HEK293 (cell line): ENCODE data around the gene APELA.

Source experiments
- CTCF ChIA-PET: fragments of 350-600 bp; formaldehyde crosslinking; extraction: SDS; loops from one replicate; lab custom pipeline; 2021; ENCODE audit warnings: antibody characterized with exemption; lab: Yijun Ruan, JAX
- POLR2A ChIA-PET: fragments of 300-600 bp; formaldehyde crosslinking; extraction: SDS; loops from one replicate; lab custom pipeline; 2020; ENCODE audit warnings: antibody characterized with exemption, inconsistent platforms; lab: Yijun Ruan, JAX
- H3K27ac ChIP-seq: fragments of 200-500 bp; sonication (Bioruptor generic); 2 replicates; pipeline ENCODE4 v1.5.1; 2014; ENCODE audit warnings: low read depth, low read length, control low read depth, inconsistent platforms; ENCODE audit errors: extremely low read depth
- H3K36me3 ChIP-seq, 2 experiments: fragments of 200-500 bp in 1 of 2; sonication (Bioruptor generic) in 1 of 2; 1 replicate in 1 of 2; 2 replicates in 1 of 2; pipeline ENCODE4 v1.5.1; 2014 to 2017; ENCODE audit warnings: inconsistent platforms in 2 of 2, low read length in 2 of 2; ENCODE audit not compliant: control insufficient read depth in 2 of 2, insufficient read depth in 1 of 2
- H3K4me1 ChIP-seq: fragments of 200-500 bp; sonication (Bioruptor generic); 2 replicates; pipeline ENCODE4 v1.5.1; 2014; ENCODE audit warnings: mild to moderate bottlenecking, low read length, inconsistent platforms; ENCODE audit not compliant: control insufficient read depth, insufficient read depth
- H3K4me3 ChIP-seq: 2 replicates; pipeline ENCODE4 v1.5.1; 2011; ENCODE audit warnings: low read depth, mild to moderate bottlenecking, control low read depth, low read length, moderate library complexity
- H3K9me3 ChIP-seq: fragments of 200-500 bp; sonication (Bioruptor generic); 2 replicates; pipeline ENCODE4 v1.5.1; 2014; ENCODE audit warnings: low read depth, low read length, inconsistent platforms; ENCODE audit not compliant: control insufficient read depth, insufficient read depth
- GFI1B ChIP-seq: fragments of 450-650 bp; formaldehyde crosslinking; IDR thresholded peaks from 2 replicates; pipeline ENCODE4 v1.5.1; 2016; ENCODE audit warnings: missing biosample characterization, missing genetic modification characterization
- KLF10 ChIP-seq: fragments of 450-650 bp; IDR thresholded peaks from 2 replicates; pipeline ENCODE4 v1.5.1; 2018; ENCODE audit warnings: missing biosample characterization, mild to moderate bottlenecking, missing genetic modification characterization
- OVOL3 ChIP-seq: fragments of 450-650 bp; formaldehyde crosslinking; IDR thresholded peaks from 2 replicates; pipeline ENCODE4 v1.5.1; 2016; ENCODE audit warnings: missing biosample characterization, missing genetic modification characterization
- REPIN1 ChIP-seq: fragments of 450-650 bp; formaldehyde crosslinking; IDR thresholded peaks from 2 replicates; pipeline ENCODE4 v1.5.1; 2017; ENCODE audit warnings: missing biosample characterization, missing genetic modification characterization, low read depth
- SCRT1 ChIP-seq: fragments of 450-650 bp; formaldehyde crosslinking; IDR thresholded peaks from 2 replicates; pipeline ENCODE4 v1.5.1; 2016; ENCODE audit warnings: missing biosample characterization, missing genetic modification characterization, borderline replicate concordance
- SP7 ChIP-seq: fragments of 450-650 bp; formaldehyde crosslinking; IDR thresholded peaks from 2 replicates; pipeline ENCODE4 v1.5.1; 2016; ENCODE audit warnings: missing biosample characterization, missing genetic modification characterization
- ZBTB1 ChIP-seq: fragments of 450-650 bp; formaldehyde crosslinking; IDR thresholded peaks from 2 replicates; pipeline ENCODE4 v1.5.1; 2016; ENCODE audit warnings: missing biosample characterization, missing genetic modification characterization
- ZNF132 ChIP-seq: fragments of 450-650 bp; formaldehyde crosslinking; IDR thresholded peaks from 2 replicates; pipeline ENCODE4 v1.5.1; 2017; ENCODE audit warnings: missing biosample characterization, missing genetic modification characterization, borderline replicate concordance
- ZNF155 ChIP-seq: fragments of 450-650 bp; formaldehyde crosslinking; IDR thresholded peaks from 2 replicates; pipeline ENCODE4 v1.5.1; 2016; ENCODE audit warnings: missing biosample characterization, missing genetic modification characterization
- ZNF16 ChIP-seq: fragments of 450-650 bp; formaldehyde crosslinking; IDR thresholded peaks from 2 replicates; pipeline ENCODE4 v1.5.1; 2016; ENCODE audit warnings: low read depth, missing biosample characterization, missing genetic modification characterization
- ZNF18 ChIP-seq: fragments of 450-650 bp; formaldehyde crosslinking; IDR thresholded peaks from 2 replicates; pipeline ENCODE4 v1.5.1; 2016; ENCODE audit warnings: missing biosample characterization, missing genetic modification characterization
- ZNF19 ChIP-seq: fragments of 450-650 bp; formaldehyde crosslinking; IDR thresholded peaks from 2 replicates; pipeline ENCODE4; 2016; ENCODE audit warnings: missing biosample characterization, missing genetic modification characterization, low read depth
- ZNF211 ChIP-seq: fragments of 450-650 bp; formaldehyde crosslinking; IDR thresholded peaks from 2 replicates; pipeline ENCODE4 v1.5.1; 2016; ENCODE audit warnings: low read depth, missing biosample characterization, missing genetic modification characterization
- ZNF221 ChIP-seq: fragments of 450-650 bp; formaldehyde crosslinking; IDR thresholded peaks from 2 replicates; pipeline ENCODE4 v1.5.1; 2017; ENCODE audit warnings: missing biosample characterization, missing genetic modification characterization, borderline replicate concordance
- ZNF274 ChIP-seq, 2 experiments: fragments of 200-500 bp in 1 of 2; fragments of 450-650 bp in 1 of 2; sonication (Bioruptor generic) in 1 of 2; formaldehyde crosslinking in 1 of 2; IDR thresholded peaks; 2 replicates each; pipeline versions ENCODE4 v1.5.1 to v1.6.1; 2014 to 2016; ENCODE audit warnings: borderline replicate concordance in 1 of 2, inconsistent platforms in 1 of 2, low read length in 1 of 2, missing biosample characterization in 1 of 2, missing genetic modification characterization in 1 of 2
- ZNF302 ChIP-seq: fragments of 450-650 bp; formaldehyde crosslinking; IDR thresholded peaks from 2 replicates; pipeline ENCODE4 v1.5.1; 2016; ENCODE audit warnings: missing biosample characterization, missing genetic modification characterization, low read depth
- ZNF398 ChIP-seq: fragments of 450-650 bp; formaldehyde crosslinking; IDR thresholded peaks from 2 replicates; pipeline ENCODE4 v1.5.1; 2017; ENCODE audit warnings: missing biosample characterization, missing genetic modification characterization
- ZNF473 ChIP-seq: fragments of 450-650 bp; formaldehyde crosslinking; IDR thresholded peaks from 2 replicates; pipeline ENCODE4 v1.5.1; 2017; ENCODE audit warnings: missing biosample characterization, missing genetic modification characterization
- ZNF48 ChIP-seq: fragments of 450-650 bp; formaldehyde crosslinking; IDR thresholded peaks from 2 replicates; pipeline ENCODE4 v1.5.1; 2016; ENCODE audit warnings: missing biosample characterization, missing genetic modification characterization
- ZNF626 ChIP-seq: fragments of 450-650 bp; sonication (Bioruptor Pico); formaldehyde crosslinking; IDR thresholded peaks from 2 replicates; pipeline ENCODE4 v1.5.1; 2018; ENCODE audit warnings: missing biosample characterization, missing genetic modification characterization, inconsistent platforms
- ZNF645 ChIP-seq: fragments of 450-650 bp; formaldehyde crosslinking; IDR thresholded peaks from 2 replicates; pipeline ENCODE4; 2016; ENCODE audit warnings: missing biosample characterization, missing genetic modification characterization
- ZNF670 ChIP-seq: fragments of 450-650 bp; formaldehyde crosslinking; IDR thresholded peaks from 2 replicates; pipeline ENCODE4 v1.5.1; 2016; ENCODE audit warnings: missing biosample characterization, missing genetic modification characterization, low read depth
- ZNF677 ChIP-seq: fragments of 450-650 bp; IDR thresholded peaks from 2 replicates; pipeline ENCODE4 v1.5.0; 2018; ENCODE audit warnings: missing biosample characterization, mild to moderate bottlenecking, missing genetic modification characterization, moderate library complexity
- ZNF768 ChIP-seq: fragments of 450-650 bp; formaldehyde crosslinking; IDR thresholded peaks from 2 replicates; pipeline ENCODE4 v1.5.1; 2018; ENCODE audit warnings: missing biosample characterization, mild to moderate bottlenecking, missing genetic modification characterization
- ZNF792 ChIP-seq: fragments of 450-650 bp; formaldehyde crosslinking; IDR thresholded peaks from 2 replicates; pipeline ENCODE4 v1.5.1; 2016; ENCODE audit warnings: missing biosample characterization, missing genetic modification characterization
- ZNF830 ChIP-seq: fragments of 450-650 bp; IDR thresholded peaks from 2 replicates; pipeline ENCODE4 v1.5.0; 2018; ENCODE audit warnings: missing biosample characterization, missing genetic modification characterization, low read depth, mild to moderate bottlenecking, moderate library complexity
- ZSCAN4 ChIP-seq: fragments of 450-650 bp; formaldehyde crosslinking; IDR thresholded peaks from 2 replicates; pipeline ENCODE4 v1.5.1; 2017; ENCODE audit warnings: missing biosample characterization, missing genetic modification characterization
- TF ChIP-seq, protein P1 (sequence below): fragments of 450-650 bp; formaldehyde crosslinking; IDR thresholded peaks from 2 replicates; pipeline ENCODE4 v1.5.1; 2016; ENCODE audit warnings: missing biosample characterization, missing genetic modification characterization

APELA gene

GRCh38 chr4:164846566-164846965, 30.4 kb upstream of the APELA start:
- POLR2A ChIA-PET, result no interaction called here
- TF ChIP-seq OVOL3 (tag by site-specific recombination), result no peak
- TF ChIP-seq ZNF626 (tag by site-specific recombination), result no peak
- TF ChIP-seq ZNF768 (tag by site-specific recombination), result no peak
- TF ChIP-seq, protein P1, sequence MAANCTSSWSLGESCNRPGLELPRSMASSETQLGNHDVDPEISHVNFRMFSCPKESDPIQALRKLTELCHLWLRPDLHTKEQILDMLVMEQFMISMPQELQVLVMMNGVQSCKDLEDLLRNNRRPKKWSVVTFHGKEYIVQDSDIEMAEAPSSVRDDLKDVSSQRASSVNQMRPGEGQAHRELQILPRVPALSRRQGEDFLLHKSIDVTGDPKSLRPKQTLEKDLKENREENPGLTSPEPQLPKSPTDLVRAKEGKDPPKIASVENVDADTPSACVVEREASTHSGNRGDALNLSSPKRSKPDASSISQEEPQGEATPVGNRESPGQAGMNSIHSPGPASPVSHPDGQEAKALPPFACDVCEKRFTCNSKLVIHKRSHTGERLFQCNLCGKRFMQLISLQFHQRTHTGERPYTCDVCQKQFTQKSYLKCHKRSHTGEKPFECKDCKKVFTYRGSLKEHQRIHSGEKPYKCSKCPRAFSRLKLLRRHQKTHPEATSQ (tag by site-specific recombination), result no peak
- no peak for TF ChIP-seq ZNF274 (IDR thresholded peaks at IDR 0.05; ENCODE audit: low read length)
- TF ChIP-seq ZNF274 (tag by site-specific recombination; IDR thresholded peaks at IDR 0.05; ENCODE audit: borderline replicate concordance), result no peak
- no peak for TF ChIP-seq ZNF677
- no peak for TF ChIP-seq ZNF221 (tag by site-specific recombination)
- TF ChIP-seq KLF10 (tag by site-specific recombination), result no peak
- TF ChIP-seq ZNF398 (tag by site-specific recombination), result no peak
- no peak for TF ChIP-seq ZNF18 (tag by site-specific recombination)
- TF ChIP-seq ZNF473 (tag by site-specific recombination), result no peak
- H3K27ac ChIP-seq, result no peak overlapping the region
- no peaks in the 10 kb centered on the region for H3K4me1 ChIP-seq
- no peaks in the 10 kb centered on the region for H3K9me3 ChIP-seq
- CTCF ChIA-PET, result no interaction called here
- H3K36me3 ChIP-seq, result no peaks in the 10 kb centered on the region
- H3K4me3 ChIP-seq, result no peak overlapping the region

DNA sequence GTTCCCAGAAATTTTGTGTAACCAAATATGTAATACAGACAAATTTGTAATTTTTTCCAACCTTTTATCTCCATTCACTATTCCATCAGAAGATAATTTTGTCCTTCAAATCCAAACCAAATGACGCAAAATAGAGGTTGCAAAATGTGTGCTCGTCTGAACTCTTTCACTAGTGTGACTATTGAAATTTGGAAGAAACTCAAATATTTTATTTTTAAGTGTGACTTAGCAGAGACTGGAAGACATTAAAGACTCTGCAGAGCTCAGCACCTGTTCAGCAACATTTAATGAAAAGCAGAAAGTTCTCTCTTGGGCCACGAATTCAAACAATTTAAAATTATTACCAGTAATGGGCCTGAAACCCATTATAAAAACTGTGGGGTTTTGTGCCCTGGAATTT, 30.0 kb upstream of the APELA start:
- H3K4me1 ChIP-seq, result no peaks in the 10 kb centered on the region
- ChIA-PET POLR2A (no interaction called here), CTCF (no interaction called here)
- no peak overlapping the region for H3K27ac ChIP-seq
- no peaks in the 10 kb centered on the region for H3K36me3 ChIP-seq
- no peak overlapping the region for H3K4me3 ChIP-seq
- H3K9me3 ChIP-seq, result no peaks in the 10 kb centered on the region
- TF ChIP-seq ZSCAN4 (tag by site-specific recombination) (no peak), ZNF830 (tag by site-specific recombination) (no peak), SP7 (tag by site-specific recombination) (no peak), ZNF48 (tag by site-specific recombination) (no peak), ZNF19 (tag by site-specific recombination) (no peak), ZNF132 (tag by site-specific recombination) (no peak), SCRT1 (no peak), ZBTB1 (tag by site-specific recombination) (no peak), ZNF211 (tag by site-specific recombination) (no peak), ZNF16 (no peak), ZNF302 (tag by site-specific recombination) (no peak), GFI1B (tag by site-specific recombination) (no peak), ZNF792 (tag by site-specific recombination) (no peak), ZNF155 (no peak), REPIN1 (tag by site-specific recombination) (no peak), ZNF670 (tag by site-specific recombination) (no peak), ZNF645 (tag by site-specific recombination) (no peak)
